Endothelial cell of umbilical vein (primary cell): ENCODE results near the gene MRGPRF. TPM values are rescaled to one million over a fixed set of nuclear protein-coding genes. Genes with fewer than 3 reads are reported as not detected.

Experiments used
- BruUV-seq: library from RNA; stranded (reverse); fragments of 400-500 nt; replicated peaks from 2 replicates; lab custom pipeline; 2021; lab: Mats Ljungman, UMichigan
- CTCF ChIA-PET: fragments of 300-600, 350-600 bp; sonication (Branson Sonifier 250); formaldehyde crosslinking; loops from one replicate; lab custom pipeline; 2021; ENCODE audit warnings: antibody characterized with exemption, inconsistent platforms; lab: Charles Lee
- POLR2A ChIA-PET: fragments of 300-600, 350-600 bp; sonication (Branson Sonifier 250); formaldehyde crosslinking; loops from one replicate; lab custom pipeline; 2021; ENCODE audit warnings: antibody characterized with exemption, inconsistent platforms; lab: Charles Lee
- DNase-seq: peaks from one replicate; pipeline ENCODE4 v3.0.0-alpha.2; 2011; ENCODE audit warnings: low read depth, low spot score
- FAIRE-seq: peaks from 2 replicates; lab custom pipeline; 2011; peaks lifted over from hg19 to GRCh38; lab: Jason Lieb, UNC
- H2AFZ ChIP-seq: 2 replicates; pipeline ENCODE4 v1.6.0; 2012; ENCODE audit warnings: low read depth, low read length, control low read depth, inconsistent platforms
- H3K27ac ChIP-seq: 2 replicates; pipeline ENCODE4 v1.5.1; 2011; ENCODE audit warnings: low read depth, mild to moderate bottlenecking, control low read depth, low read length, moderate library complexity; ENCODE audit not compliant: insufficient read depth
- H3K27me3 ChIP-seq, 2 experiments: 2 replicates each; pipeline versions ENCODE4 v1.6.0 to v1.6.1; 2011; ENCODE audit warnings: low read length in 2 of 2, mixed read lengths in 1 of 2; ENCODE audit not compliant: control insufficient read depth in 2 of 2, insufficient read depth in 2 of 2
- H3K36me3 ChIP-seq, 2 experiments: 2 replicates in 1 of 2; 3 replicates in 1 of 2; pipeline ENCODE4 v1.5.1; 2011; ENCODE audit warnings: low read length in 2 of 2, mild to moderate bottlenecking in 1 of 2, moderate library complexity in 1 of 2; ENCODE audit not compliant: control insufficient read depth in 2 of 2, insufficient read depth in 2 of 2; ENCODE audit errors: extremely low read depth in 1 of 2
- H3K4me1 ChIP-seq: 3 replicates; pipeline ENCODE4 v1.5.1; 2011; ENCODE audit warnings: mild to moderate bottlenecking, low read length; ENCODE audit not compliant: control insufficient read depth, insufficient read depth; ENCODE audit errors: extremely low read depth
- H3K4me2 ChIP-seq: 2 replicates; pipeline ENCODE4 v1.6.1; 2011; ENCODE audit warnings: low read length, control low read depth, mixed read lengths; ENCODE audit not compliant: insufficient read depth
- H3K4me3 ChIP-seq, 3 experiments: fragments of 200-600 bp in 1 of 3; sonication (generic), shearing (Covaris generic) in 1 of 3; replicated peaks in 1 of 3; 2 replicates each; pipeline ENCODE4 v1.5.1; 2011 to 2016; ENCODE audit warnings: control low read depth in 3 of 3, low read length in 3 of 3, mild to moderate bottlenecking in 2 of 3, inconsistent platforms in 1 of 3, low read depth in 1 of 3, moderate library complexity in 1 of 3; ENCODE audit not compliant: insufficient read depth in 1 of 3
- H3K79me2 ChIP-seq: 2 replicates; pipeline ENCODE4 v1.6.0; 2012; ENCODE audit warnings: low read length, inconsistent platforms; ENCODE audit not compliant: control insufficient read depth, insufficient read depth
- H3K9ac ChIP-seq: replicated peaks from 2 replicates; pipeline ENCODE3; 2011; ENCODE audit warnings: low read length, control low read depth; ENCODE audit not compliant: insufficient read depth; ENCODE audit errors: extremely low read depth
- H3K9me1 ChIP-seq: replicated peaks from 3 replicates; pipeline ENCODE4 v1.6.0; 2011; ENCODE audit warnings: mild to moderate bottlenecking, low read length; ENCODE audit not compliant: control insufficient read depth, insufficient read depth; ENCODE audit errors: extremely low read depth
- H3K9me3 ChIP-seq: replicated peaks from 2 replicates; pipeline ENCODE4 v1.5.1; 2012; ENCODE audit warnings: low read length, inconsistent platforms; ENCODE audit not compliant: control insufficient read depth, insufficient read depth
- H4K20me1 ChIP-seq: replicated peaks from 2 replicates; pipeline ENCODE3; 2011; ENCODE audit warnings: mild to moderate bottlenecking, low read length; ENCODE audit not compliant: control insufficient read depth, insufficient read depth; ENCODE audit errors: extremely low read depth
- CTCF ChIP-seq, 2 donors: IDR thresholded peaks; 1 replicate in 1 of 2; 2 replicates in 1 of 2; pipeline ENCODE4 v1.5.1; 2011; ENCODE audit warnings: low read length in 2 of 2, mild to moderate bottlenecking in 2 of 2, moderate library complexity in 2 of 2, control low read depth in 1 of 2, inconsistent platforms in 1 of 2, low read depth in 1 of 2; ENCODE audit not compliant: insufficient read depth in 1 of 2; ENCODE audit errors: extremely low read depth in 1 of 2
- EZH2 ChIP-seq: IDR thresholded peaks from 2 replicates; pipeline ENCODE4 v1.6.1; 2012; ENCODE audit warnings: borderline replicate concordance, low read depth, mild to moderate bottlenecking, moderate library complexity, low read length, inconsistent platforms; ENCODE audit not compliant: severe bottlenecking
- FOS ChIP-seq: IDR thresholded peaks from 2 replicates; pipeline ENCODE4 v1.6.1; 2011; ENCODE audit warnings: mild to moderate bottlenecking, low read length, moderate library complexity, borderline replicate concordance; ENCODE audit not compliant: insufficient read depth
- GATA2 ChIP-seq: IDR thresholded peaks from 2 replicates; pipeline ENCODE4 v1.7.0; 2011; ENCODE audit warnings: low read depth, mild to moderate bottlenecking, moderate library complexity, mixed read lengths, low read length; ENCODE audit not compliant: insufficient read length, insufficient read depth
- JUN ChIP-seq: IDR thresholded peaks from 2 replicates; pipeline ENCODE4 v1.6.1; 2011; ENCODE audit warnings: borderline replicate concordance, low read depth; ENCODE audit not compliant: insufficient read length, insufficient read depth
- MAX ChIP-seq: IDR thresholded peaks from 2 replicates; pipeline ENCODE4 v1.6.1; 2011; ENCODE audit not compliant: insufficient read depth, insufficient read length
- MYC ChIP-seq: IDR thresholded peaks from one replicate; pipeline ENCODE4 v1.6.1; 2011; ENCODE audit warnings: mild to moderate bottlenecking, low read depth, low read length
- POLR2AphosphoS5 ChIP-seq: IDR thresholded peaks from 2 replicates; pipeline ENCODE4 v1.6.1; 2012; ENCODE audit warnings: low read depth, mild to moderate bottlenecking, control low read depth, low read length, moderate library complexity; ENCODE audit not compliant: insufficient read depth
- dilution Hi-C: fragments of 300-500 bp; cut with MboI; formaldehyde crosslinking; loops from one replicate; pipeline ENCODE4 v1.15.0; 2019; ENCODE audit warnings: low sequenced_read_pairs; ENCODE audit not compliant: extremely low pct_ligation_motif_present
- intact Hi-C: fragments of 100-400 bp; cut with micrococcal nuclease; formaldehyde crosslinking; loops from one replicate; pipeline ENCODE4 v1.10.0; 2022
- polyA plus RNA-seq, 4 experiments: library from polyadenylated mRNA; depleted of rRNA in 3 of 4; stranded (reverse) in 3 of 4; unstranded in 1 of 4; fragments of >200 nt; gene quantifications; 2 replicates each; pipeline versions ENCODE4 v1.2.1 to v1.2.3, GENCODE V29; 2011 to 2012; ENCODE audit warnings: missing spikeins in 1 of 4
- total RNA-seq: library from RNA; stranded (reverse); gene quantifications from 2 replicates; pipeline ENCODE4 v1.2.3, GENCODE V29; 2021

Gene MRGPRF
- total and polyA plus RNA-seq, 2 donors (not counting 3 experiments of a cell fraction or from before 2014, with no cell fraction given): not detected

GRCh38 chr11:68959465-68960293 lies 53.4 kb downstream of the MRGPRF start:
- DNase-seq: no peak
- CTCF ChIA-PET: no interaction called here
- intact Hi-C loops (loop anchor here (5.0 kb wide), 1 partner anchor 128 kb away; no protein-coding TSS in a partner anchor), dilution Hi-C loops (no loop called here)
- no peak for FAIRE-seq
- H3K4me3 ChIP-seq: no peak overlapping the region
- no TSS peak for BruUV-seq
- H3K27ac ChIP-seq: no peak overlapping the region
- H3K9me3 ChIP-seq: no peaks in the 10 kb centered on the region
- POLR2A ChIA-PET: no interaction called here
- H2AFZ ChIP-seq: no peak overlapping the region
- H3K9me1 ChIP-seq: no peaks in the 10 kb centered on the region
- no peak overlapping the region for H3K4me2 ChIP-seq
- H3K36me3 ChIP-seq: no peaks in the 10 kb centered on the region
- no peaks in the 10 kb centered on the region for H3K79me2 ChIP-seq
- H3K9ac ChIP-seq: no peak overlapping the region
- peaks cover 0 to 1% of the 10 kb centered on the region in 2 experiments for H3K27me3 ChIP-seq
- no peaks in the 10 kb centered on the region for H4K20me1 ChIP-seq
- H3K4me1 ChIP-seq: peaks cover 8% of the 10 kb centered on the region
- no peak for TF ChIP-seq MAX
- no peak for TF ChIP-seq FOS
- no peak for TF ChIP-seq POLR2AphosphoS5
- no peak for TF ChIP-seq GATA2

GRCh38 chr11:68958211-68958610 lies 54.8 kb downstream of the MRGPRF start:
- intact Hi-C loops (loop anchor here (5.0 kb wide), 1 partner anchor 129 kb away; no protein-coding TSS in a partner anchor), dilution Hi-C loops (no loop called here)
- Histone ChIP-seq H2AFZ (no peak overlapping the region), H3K9me3 (no peaks in the 10 kb centered on the region), H3K4me1 (peaks cover 8% of the 10 kb centered on the region), H3K27me3 (no peaks in the 10 kb centered on the region), H4K20me1 (no peaks in the 10 kb centered on the region), H3K4me2 (no peak overlapping the region), H3K36me3 (no peaks in the 10 kb centered on the region), H3K4me3 (no peak overlapping the region), H3K9me1 (no peaks in the 10 kb centered on the region), H3K79me2 (no peaks in the 10 kb centered on the region), H3K27ac (no peak overlapping the region), H3K9ac (no peak overlapping the region)
- no TSS peak for BruUV-seq
- POLR2A ChIA-PET: no interaction called here
- FAIRE-seq (no peak), DNase-seq (no peak)
- TF ChIP-seq GATA2: no peak
- TF ChIP-seq POLR2AphosphoS5: no peak
- no peak for TF ChIP-seq MYC
- no peak for TF ChIP-seq MAX
- no peak for TF ChIP-seq CTCF (IDR thresholded peaks at IDR 0.05; ENCODE audit: extremely low read depth in 1 of 2, insufficient read depth in 1 of 2, low read depth in 1 of 2, low read length in 2 of 2)
- TF ChIP-seq JUN: no peak
- no peak for TF ChIP-seq FOS
- TF ChIP-seq EZH2: no peak
- CTCF ChIA-PET: interaction anchor here (1.1 to 1.6 kb wide), 3 partner anchors 9 to 55 kb away, joined by 3 to 5 read pairs (median 4); partner anchors contain the start of gene MRGPRF
